Tibial nerve (tissue), 4 donors: ENCODE measurements around the gene CCM2L. TPM values are rescaled to one million over a fixed set of nuclear protein-coding genes. Genes with fewer than 3 reads are reported as not detected.

Experiments
- DNase-seq, 2 donors: peaks; one replicate each; pipeline ENCODE4 v3.0.0-alpha.2; 2019; ENCODE audit warnings: low spot score in 2 of 2
- H3K27ac ChIP-seq, 4 donors: fragments of 200-600 bp; sonication (generic) in 3 of 4; one replicate each; pipeline ENCODE4 v1.5.1; 2017 to 2019; ENCODE audit warnings: mild to moderate bottlenecking in 1 of 4
- H3K27me3 ChIP-seq, 2 donors: fragments of 200-600 bp; sonication (generic) in 1 of 2; one replicate each; pipeline versions ENCODE4 v1.5.1 to v1.6.0; 2017 to 2019
- H3K36me3 ChIP-seq, 3 donors: fragments of 200-600 bp; sonication (generic); one replicate each; pipeline ENCODE4 v1.5.1; 2018 to 2019
- H3K4me1 ChIP-seq, 4 donors: fragments of 200-600 bp; sonication (generic) in 3 of 4; one replicate each; pipeline ENCODE4 v1.5.1; 2017 to 2019
- H3K4me3 ChIP-seq, 4 donors: fragments of 200-600 bp; sonication (generic) in 3 of 4; one replicate each; pipeline ENCODE4 v1.5.1; 2017 to 2019; ENCODE audit warnings: mild to moderate bottlenecking in 1 of 4, moderate library complexity in 1 of 4
- H3K9me3 ChIP-seq, 4 donors: fragments of 200-600 bp; sonication (generic) in 3 of 4; one replicate each; pipeline ENCODE4 v1.5.1; 2017 to 2019
- EP300 ChIP-seq, 2 donors: sonication (generic); formaldehyde crosslinking; IDR thresholded peaks; one replicate each; pipeline ENCODE4 v1.6.1; 2017; ENCODE audit warnings: antibody characterized with exemption in 2 of 2, mild to moderate bottlenecking in 1 of 2
- POLR2A ChIP-seq, 2 donors: fragments of 450-650 bp; IDR thresholded peaks; one replicate each; pipeline ENCODE4 v1.6.1; 2017; ENCODE audit warnings: antibody characterized with exemption in 2 of 2, mild to moderate bottlenecking in 2 of 2, moderate library complexity in 2 of 2
- WGBS, 2 donors: methylation state at CpG; one replicate each; pipeline ENCODE4 v1.1.5; 2018; 5-methylcytosine and 5-hydroxymethylcytosine counted together
- total RNA-seq, 4 donors: library from RNA; depleted of rRNA; stranded (reverse); fragments of >200 nt; gene quantifications; one replicate each; pipeline ENCODE4 v1.1.0, GENCODE V29; 2016
- TF ChIP-seq, protein P1 (sequence below), 5 experiments: fragments of 200-600 bp in 3 of 5; fragments of 450-650 bp in 2 of 5; sonication (generic) in 3 of 5; IDR thresholded peaks; one replicate each; pipeline ENCODE4 v1.5.1; 2016 to 2019; ENCODE audit warnings: antibody characterized with exemption in 5 of 5, mild to moderate bottlenecking in 3 of 5, moderate library complexity in 2 of 5

CCM2L gene
- total RNA-seq, 4 donors from 2014 or later: 5.4 to 14.2 (median 13.6) TPM

DNA sequence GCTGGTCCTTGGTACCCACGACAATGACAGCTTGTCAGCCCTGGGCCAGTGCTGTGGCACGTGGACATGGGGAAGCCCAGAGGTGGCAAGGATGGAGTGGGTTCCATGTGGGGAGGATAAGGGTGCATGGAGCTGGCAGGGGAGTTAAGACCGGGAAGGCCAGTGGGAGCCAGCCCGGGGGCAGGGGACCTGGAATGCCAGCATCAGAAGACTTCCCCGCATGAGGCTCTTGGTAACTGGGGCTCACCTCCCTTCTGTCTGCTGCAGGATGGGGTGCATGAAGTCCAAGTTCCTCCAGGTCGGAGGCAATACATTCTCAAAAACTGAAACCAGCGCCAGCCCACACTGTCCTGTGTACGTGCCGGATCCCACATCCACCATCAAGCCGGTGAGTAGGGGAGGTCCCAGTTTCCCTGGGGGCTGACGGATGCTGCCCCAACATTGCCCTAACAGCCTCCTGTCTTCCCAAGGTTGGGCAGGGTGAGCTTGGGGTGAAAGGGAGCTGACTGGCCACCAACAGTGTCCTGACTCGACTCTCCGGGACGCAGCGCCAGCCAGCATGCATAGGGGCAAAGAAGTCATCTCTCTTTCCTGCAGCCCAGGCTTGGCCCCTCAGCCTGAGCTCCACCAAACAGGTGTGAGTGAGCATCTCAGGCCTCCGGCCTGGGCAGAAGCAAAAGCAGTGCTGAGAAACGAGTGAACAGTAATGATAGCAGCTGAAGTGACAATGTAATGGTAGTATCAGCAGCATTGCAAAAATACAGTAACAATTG, 61.3 kb downstream of the CCM2L start:
- Histone ChIP-seq H3K9me3 (no peaks in the 10 kb centered on the region), H3K27me3 (no peaks in the 10 kb centered on the region), H3K36me3 (no peaks in the 10 kb centered on the region), H3K4me1 (no peaks in the 10 kb centered on the region), H3K27ac (no peak overlapping the region), H3K4me3 (no peak overlapping the region)
- no peak for DNase-seq
- TF ChIP-seq EP300 (IDR thresholded peaks at IDR 0.05) (no peak), POLR2A (IDR thresholded peaks at IDR 0.05) (no peak)
- TF ChIP-seq, protein P1, sequence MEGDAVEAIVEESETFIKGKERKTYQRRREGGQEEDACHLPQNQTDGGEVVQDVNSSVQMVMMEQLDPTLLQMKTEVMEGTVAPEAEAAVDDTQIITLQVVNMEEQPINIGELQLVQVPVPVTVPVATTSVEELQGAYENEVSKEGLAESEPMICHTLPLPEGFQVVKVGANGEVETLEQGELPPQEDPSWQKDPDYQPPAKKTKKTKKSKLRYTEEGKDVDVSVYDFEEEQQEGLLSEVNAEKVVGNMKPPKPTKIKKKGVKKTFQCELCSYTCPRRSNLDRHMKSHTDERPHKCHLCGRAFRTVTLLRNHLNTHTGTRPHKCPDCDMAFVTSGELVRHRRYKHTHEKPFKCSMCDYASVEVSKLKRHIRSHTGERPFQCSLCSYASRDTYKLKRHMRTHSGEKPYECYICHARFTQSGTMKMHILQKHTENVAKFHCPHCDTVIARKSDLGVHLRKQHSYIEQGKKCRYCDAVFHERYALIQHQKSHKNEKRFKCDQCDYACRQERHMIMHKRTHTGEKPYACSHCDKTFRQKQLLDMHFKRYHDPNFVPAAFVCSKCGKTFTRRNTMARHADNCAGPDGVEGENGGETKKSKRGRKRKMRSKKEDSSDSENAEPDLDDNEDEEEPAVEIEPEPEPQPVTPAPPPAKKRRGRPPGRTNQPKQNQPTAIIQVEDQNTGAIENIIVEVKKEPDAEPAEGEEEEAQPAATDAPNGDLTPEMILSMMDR (IDR thresholded peaks at IDR 0.05): no peak
- WGBS, 2 donors: 69 to 73% methylated on average over 17 of the region's 17 CpGs

DNA sequence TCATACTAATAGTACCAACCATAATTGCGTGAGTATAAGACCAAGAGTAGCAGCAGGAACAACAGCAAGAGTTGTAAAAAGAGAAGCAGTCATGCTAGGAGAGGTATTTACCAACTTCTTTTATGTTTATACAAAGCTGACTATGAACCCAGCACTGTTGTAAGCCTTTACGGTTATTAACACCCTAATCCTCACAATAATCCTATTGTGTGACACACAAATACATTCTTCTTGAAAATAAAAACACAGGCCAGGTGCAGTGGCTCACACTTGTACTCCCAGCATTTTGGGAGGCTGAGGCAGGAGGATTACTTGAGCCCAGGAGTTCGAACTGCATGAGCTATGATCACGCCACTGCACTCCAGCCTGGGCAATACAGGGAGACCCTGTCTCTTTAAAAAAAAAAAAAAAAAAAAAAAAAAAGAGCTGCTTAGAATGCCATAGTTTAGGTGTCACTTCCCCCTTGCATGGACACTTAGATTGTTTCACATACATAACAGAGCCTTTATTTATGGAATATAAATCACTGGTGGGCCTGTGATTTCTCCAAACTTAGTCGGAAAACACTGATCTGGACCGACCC, 62.0 kb downstream of the CCM2L start:
- no peak for TF ChIP-seq POLR2A (IDR thresholded peaks at IDR 0.05)
- TF ChIP-seq, protein P1 (IDR thresholded peaks at IDR 0.05): no peak
- TF ChIP-seq EP300 (IDR thresholded peaks at IDR 0.05): no peak
- H3K27me3 ChIP-seq: no peaks in the 10 kb centered on the region
- no peaks in the 10 kb centered on the region for H3K4me1 ChIP-seq
- WGBS, 2 donors: 57% methylated on average over 6 of the region's 6 CpGs
- H3K4me3 ChIP-seq: no peak overlapping the region
- no peak overlapping the region for H3K27ac ChIP-seq
- DNase-seq: no peak
- no peaks in the 10 kb centered on the region for H3K9me3 ChIP-seq
- H3K36me3 ChIP-seq: no peaks in the 10 kb centered on the region

DNA sequence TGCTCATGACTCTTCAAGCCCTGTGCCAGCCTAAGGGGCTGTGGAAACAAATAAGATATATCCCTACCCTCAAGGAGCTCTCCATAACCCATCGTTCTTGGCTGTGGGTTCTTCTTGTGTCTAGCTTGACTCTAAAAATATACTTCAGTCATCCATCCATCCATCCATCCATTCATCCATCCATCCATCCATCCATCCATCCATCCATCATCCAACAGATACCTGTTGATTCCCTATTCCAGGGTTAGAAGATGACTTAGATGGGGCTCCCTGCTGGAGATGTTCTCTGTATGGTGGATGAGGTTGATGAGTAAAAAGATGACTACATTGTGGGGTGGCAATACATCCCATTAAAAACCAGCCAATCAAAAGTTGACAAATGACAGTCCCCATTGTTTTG, 65.3 kb downstream of the CCM2L start:
- no peak for DNase-seq
- no peaks in the 10 kb centered on the region for H3K27me3 ChIP-seq
- no peak overlapping the region for H3K27ac ChIP-seq
- no peaks in the 10 kb centered on the region for H3K4me1 ChIP-seq
- TF ChIP-seq, protein P1 (IDR thresholded peaks at IDR 0.05): no peak
- TF ChIP-seq POLR2A (IDR thresholded peaks at IDR 0.05) (no peak), EP300 (IDR thresholded peaks at IDR 0.05) (no peak)
- H3K4me3 ChIP-seq: no peak overlapping the region
- WGBS, 2 donors: 88% methylated on average over 1 of the region's 1 CpG
- no peaks in the 10 kb centered on the region for H3K9me3 ChIP-seq
- H3K36me3 ChIP-seq: no peaks in the 10 kb centered on the region

DNA sequence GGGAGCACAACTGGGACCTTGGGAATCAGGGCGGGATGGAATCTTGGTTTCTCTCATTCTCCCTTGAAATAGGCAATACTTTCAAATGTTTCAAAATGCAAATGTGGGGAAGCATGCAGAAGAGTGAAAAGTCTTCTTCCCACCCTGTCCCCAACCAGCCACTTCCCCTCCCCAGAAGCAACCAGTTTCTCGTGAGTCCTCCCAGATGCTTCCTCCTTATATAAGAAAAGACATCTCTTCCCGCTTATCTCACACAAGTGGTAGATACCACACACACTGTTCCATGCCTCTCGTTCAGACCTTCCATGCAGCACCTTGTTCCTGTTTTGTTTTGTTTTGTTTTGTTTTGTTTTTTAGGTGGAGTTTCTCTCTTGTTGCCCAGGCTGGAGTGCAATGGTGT, 67.0 kb downstream of the CCM2L start:
- H3K9me3 ChIP-seq: no peaks in the 10 kb centered on the region
- no peak for DNase-seq
- no peaks in the 10 kb centered on the region for H3K36me3 ChIP-seq
- H3K4me1 ChIP-seq: no peaks in the 10 kb centered on the region
- H3K4me3 ChIP-seq: no peak overlapping the region
- no peak for TF ChIP-seq EP300 (IDR thresholded peaks at IDR 0.05)
- TF ChIP-seq, protein P1 (IDR thresholded peaks at IDR 0.05): no peak
- no peak for TF ChIP-seq POLR2A (IDR thresholded peaks at IDR 0.05)
- 74 to 77% methylated on average over 4 of the region's 4 CpGs for whole genome bisulfite sequencing, 2 donors
- no peak overlapping the region for H3K27ac ChIP-seq
- H3K27me3 ChIP-seq: no peaks in the 10 kb centered on the region

DNA sequence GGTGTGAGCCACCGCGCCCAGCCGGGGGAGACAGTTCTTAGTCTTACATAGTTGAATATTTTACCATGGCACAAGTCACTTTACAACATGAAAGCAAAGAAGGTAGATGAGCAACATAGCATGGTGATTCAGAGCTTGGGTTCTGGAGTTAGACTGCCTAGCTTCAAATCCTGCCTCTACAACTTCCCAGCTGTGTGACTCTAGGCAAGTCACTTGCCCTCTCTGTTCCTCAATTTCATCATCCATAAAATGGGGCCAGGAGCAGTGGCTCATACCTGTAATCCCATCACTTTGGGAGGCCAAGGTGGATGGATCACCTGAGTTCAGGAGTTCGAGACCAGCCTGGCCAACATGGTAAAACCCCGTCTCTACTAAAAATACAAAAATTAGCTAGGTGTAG, 68.1 kb downstream of the CCM2L start:
- peaks cover 0 to 5% of the 10 kb centered on the region in 2 donors for H3K27me3 ChIP-seq
- no peak overlapping the region for H3K27ac ChIP-seq
- no peaks in the 10 kb centered on the region for H3K36me3 ChIP-seq
- no peaks in the 10 kb centered on the region for H3K4me1 ChIP-seq
- no peaks in the 10 kb centered on the region for H3K9me3 ChIP-seq
- no peak for TF ChIP-seq EP300 (IDR thresholded peaks at IDR 0.05)
- TF ChIP-seq, protein P1 (IDR thresholded peaks at IDR 0.05): no peak
- TF ChIP-seq POLR2A (IDR thresholded peaks at IDR 0.05): no peak
- no peak for DNase-seq
- H3K4me3 ChIP-seq: no peak overlapping the region
- WGBS, 2 donors: 80 to 94% methylated on average over 5 of the region's 5 CpGs
